ENCODE results near the gene DGKI.

- no peak for TF ChIP-seq CTCF (IDR thresholded peaks at IDR 0.05; ENCODE audit: insufficient read depth, low read length, poor library complexity, severe bottlenecking)
- TF ChIP-seq EZH2phosphoT487 (conservative IDR thresholded peaks at IDR 0.05; ENCODE audit: low read length): no peak
Measured at GRCh38 chr7:137345799-137346449, 500.9 kb downstream of the DGKI start.
